Fibroblast of skin of left quadriceps (primary cell): ENCODE results near the gene JMJD1C.

Experiments
- DNase-seq, 2 experiments: peaks; one replicate each; pipeline ENCODE4 v3.0.0-alpha.2; 2013; ENCODE audit warnings: low read depth in 2 of 2

Gene JMJD1C

DNA sequence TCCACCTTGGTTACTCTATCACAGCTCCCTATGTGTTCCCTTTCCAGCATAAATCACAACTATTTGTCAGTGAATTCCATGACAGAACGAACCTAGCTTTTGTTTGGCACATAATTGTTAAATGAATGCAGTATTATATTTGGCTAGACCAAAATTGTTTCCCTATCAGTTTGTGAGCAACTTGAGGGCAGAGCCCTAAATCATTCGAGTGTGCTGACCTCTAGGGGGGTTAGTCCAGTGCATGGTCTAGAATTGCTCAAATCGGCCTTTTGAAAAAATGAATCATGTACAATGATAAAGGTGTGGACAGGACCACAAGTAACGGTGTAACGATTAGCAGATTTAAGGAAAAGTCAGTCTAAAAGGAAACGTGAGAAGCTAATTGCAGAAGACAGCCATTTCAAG is 333.1 kb downstream of the JMJD1C start:
- no peak for DNase-seq

DNA sequence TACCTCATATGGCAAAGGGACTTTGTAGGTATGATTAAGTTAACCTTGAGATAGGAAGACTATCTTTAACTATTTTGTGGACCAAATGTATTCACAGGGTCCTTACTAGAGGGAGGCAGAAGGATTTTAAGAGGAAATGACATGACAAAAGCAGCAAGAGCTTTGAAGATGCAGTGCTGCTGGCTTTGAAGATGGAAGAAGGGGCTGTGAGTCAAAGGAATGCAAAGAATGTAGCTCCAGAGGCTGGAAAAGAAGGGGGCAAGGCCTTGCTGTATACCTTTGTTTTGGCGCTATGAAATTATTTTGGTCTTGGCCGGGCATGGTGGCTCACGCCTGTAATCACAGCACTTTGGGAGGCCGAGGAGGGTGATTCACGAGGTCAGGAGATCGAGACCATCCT is 335.9 kb downstream of the JMJD1C start:
- DNase-seq = no peak

DNA sequence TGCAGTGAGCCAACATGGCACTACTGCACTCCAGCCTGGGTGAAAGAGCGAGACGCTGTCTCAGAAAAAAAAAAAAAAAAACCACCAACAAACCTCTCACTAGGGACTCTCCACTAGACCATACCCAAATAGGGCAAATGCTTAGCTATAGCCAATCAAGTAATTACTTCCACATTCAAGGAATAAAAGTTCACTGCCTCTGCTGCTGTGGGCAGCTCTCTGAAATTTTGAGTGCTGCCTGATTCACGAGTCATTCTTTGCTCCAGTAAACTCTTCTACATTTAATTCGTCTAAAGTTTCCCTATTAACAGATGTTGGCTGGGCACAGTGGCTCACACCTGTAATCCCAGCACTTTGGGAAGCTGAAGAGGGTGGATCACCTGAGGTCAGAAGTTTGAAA is 337.3 kb downstream of the JMJD1C start:
- DNase-seq = peak; percentile 48 to 50

DNA sequence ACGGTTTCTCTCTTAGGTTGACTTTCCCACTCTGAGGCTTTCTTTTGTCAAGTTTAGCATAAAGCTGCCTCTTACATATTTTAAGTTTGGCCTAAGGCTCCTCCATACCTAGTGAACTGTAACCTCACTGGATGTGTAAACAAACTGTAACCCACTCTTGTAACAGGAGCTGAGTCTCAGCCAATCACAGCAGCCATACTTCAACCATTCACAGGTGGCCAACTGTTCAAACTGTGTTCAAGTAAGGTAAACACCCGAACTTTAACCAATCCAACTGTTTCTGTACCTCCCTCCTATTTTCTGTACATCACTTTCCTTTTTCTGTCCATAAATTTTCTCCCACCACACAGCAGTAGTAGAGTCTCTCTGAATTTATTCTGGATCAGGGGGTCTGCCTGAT is 340.3 kb downstream of the JMJD1C start:
- DNase-seq = no peak

DNA sequence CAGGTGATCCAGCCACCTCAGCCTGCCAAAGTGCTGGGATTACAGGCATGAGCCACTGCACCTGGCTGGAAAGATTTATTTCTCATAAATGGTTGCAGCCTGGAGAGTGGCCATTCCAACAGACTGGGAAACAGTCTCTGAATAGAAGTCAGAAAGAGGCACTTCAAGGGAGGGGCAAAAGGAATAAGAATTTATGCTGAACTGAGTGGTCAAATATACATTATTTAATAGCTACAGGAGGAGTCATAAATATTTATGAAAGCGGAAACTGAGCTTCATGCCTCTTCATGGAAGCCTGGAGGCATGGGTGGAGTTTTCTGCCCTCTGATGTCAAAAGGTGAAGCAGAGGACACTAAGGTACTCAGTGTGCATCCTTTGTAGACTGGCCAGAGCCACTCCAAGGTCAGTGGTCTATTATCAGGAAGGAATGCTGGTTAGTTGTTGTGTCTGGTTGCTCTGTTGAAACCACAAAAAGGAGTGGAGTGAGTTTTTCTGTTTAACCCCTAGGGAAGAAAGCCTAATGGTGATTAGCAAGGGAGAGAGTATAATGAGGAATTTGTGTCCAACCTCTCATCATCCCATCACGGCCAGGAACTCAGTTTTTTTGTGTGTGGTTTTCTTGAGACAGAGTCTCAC is 341.9 kb downstream of the JMJD1C start:
- no peak for DNase-seq

DNA sequence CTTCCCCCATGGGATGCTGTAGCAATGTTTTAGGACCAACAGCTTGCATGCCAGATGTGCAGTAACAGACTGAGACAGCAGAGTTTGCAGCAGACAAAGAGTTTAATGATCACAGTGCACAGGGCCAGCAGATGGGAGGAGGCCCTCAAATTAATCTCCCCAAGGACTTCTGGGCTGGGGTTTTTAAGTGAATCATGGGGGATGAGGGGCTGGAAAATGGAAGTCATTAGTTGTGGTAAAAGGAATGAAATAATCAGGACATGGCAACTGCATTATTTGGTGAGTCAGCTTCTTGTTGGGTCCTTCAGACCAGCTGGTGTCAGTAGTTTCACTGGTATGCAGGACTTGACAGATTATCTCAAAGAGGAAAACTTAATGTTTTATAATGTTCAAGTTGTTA is 345.2 kb downstream of the JMJD1C start:
- peak; percentile 99 for DNase-seq

DNA sequence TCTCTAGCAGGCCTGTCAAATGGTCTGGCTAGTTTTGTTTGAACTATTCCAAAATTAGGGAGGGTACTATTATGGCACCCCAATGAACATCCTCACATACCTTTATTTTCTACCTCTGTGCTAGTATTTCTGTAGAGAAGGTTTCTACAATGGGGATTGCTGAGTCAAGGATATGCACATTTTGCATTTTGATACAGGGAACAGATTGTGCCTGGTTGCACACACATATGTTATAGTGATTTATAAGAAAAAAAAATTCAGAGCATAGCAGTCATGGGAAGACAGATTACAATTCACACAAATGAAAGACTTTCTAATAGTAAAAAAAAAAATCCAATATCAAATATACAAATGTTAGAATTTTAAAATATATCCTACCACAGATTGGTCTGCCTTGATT is 346.7 kb downstream of the JMJD1C start:
- DNase-seq = no peak
